HG03520 (cell line): Measurements from ENCODE around the gene GTPBP1.

Experiments used
- ATAC-seq: cut with Tn5 transposase; IDR thresholded peaks from one replicate; pipeline ENCODE4 v1.9.1; 2021; ENCODE audit warnings: mild to moderate bottlenecking, moderate library complexity; ENCODE audit not compliant: unreplicated experiment

The GTPBP1 gene

GRCh38 chr22:38700789-38701628 is 4.7 kb upstream of the GTPBP1 start, which contains the start of gene JOSD1:
Gene JOSD1, minus strand, starts transcription at chr22:38700943. Its CDS starts 956 bp downstream, at chr22:38699987.
- peak; percentile 35 for ATAC-seq

- no peak for ATAC-seq
Measured at GRCh38 chr22:38704654-38705234, 1.0 kb upstream of the GTPBP1 start.

DNA sequence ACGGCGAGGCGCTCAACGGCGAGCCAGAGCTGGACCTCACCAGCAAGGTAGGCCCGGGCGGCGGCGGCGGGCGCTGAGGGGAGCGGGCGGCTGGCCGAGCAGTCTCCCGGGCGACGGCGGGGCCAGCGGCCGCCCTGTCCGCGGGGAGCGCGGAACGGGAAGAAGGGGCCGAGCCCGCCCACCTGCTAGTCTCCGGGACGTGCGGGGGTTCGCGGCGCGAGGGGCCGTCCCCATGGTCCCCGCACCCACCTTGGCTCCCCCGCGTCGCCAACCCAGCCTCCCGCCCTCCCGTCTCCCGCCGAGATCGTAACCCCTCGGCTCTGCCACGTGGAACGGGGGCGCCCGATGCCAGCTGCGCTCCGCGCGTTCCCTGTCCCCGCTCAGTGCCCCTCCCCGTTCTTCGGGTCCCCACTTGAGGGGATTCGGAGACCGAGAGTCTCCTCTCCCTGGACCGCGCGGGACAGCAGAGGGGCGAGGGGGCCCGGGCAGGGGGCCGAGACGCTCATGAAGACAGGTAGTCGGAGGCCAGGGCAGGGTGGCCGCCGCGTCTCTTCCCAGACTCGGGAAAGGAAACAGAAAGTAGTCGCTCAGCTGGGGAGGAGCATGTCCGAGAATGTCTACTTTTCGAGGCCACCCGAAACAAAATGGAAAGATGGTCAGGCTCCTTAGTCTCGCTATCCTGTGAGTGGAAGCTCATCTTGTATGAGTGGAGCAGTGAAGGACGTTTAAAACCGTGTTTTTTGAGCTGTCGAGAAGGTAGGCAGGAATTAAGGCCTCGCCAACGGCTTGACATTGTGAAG is 557 bp downstream of the GTPBP1 start:
- peak; percentile 3 for ATAC-seq

- ATAC-seq = no peak
Measured at GRCh38 chr22:38706901-38707195, 1.1 kb downstream of the GTPBP1 start.

DNA sequence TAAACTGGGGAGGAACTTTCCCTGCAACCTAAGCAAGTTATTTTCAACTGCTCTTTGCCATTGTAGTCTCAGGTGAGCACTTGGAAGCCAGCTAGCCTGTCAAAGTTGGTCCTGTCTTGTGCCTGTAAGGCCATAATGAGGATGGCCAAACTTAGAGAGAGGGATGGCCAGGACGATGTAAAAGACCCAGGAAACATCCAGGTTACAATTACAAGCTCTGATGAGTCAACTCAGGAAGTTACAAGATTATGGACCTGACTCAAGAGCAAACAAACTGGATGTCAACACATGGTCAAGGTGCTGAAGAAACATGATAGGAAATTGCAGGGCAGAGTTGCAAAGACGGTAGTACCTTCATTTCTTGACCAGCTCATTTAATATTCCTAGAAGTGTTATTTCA is 1.6 kb downstream of the GTPBP1 start:
- ATAC-seq = no peak

- ATAC-seq = no peak
Measured at GRCh38 chr22:38707984-38708383, 2.2 kb downstream of the GTPBP1 start.

- no peak for ATAC-seq
Measured at GRCh38 chr22:38709306-38709705, 3.6 kb downstream of the GTPBP1 start.

DNA sequence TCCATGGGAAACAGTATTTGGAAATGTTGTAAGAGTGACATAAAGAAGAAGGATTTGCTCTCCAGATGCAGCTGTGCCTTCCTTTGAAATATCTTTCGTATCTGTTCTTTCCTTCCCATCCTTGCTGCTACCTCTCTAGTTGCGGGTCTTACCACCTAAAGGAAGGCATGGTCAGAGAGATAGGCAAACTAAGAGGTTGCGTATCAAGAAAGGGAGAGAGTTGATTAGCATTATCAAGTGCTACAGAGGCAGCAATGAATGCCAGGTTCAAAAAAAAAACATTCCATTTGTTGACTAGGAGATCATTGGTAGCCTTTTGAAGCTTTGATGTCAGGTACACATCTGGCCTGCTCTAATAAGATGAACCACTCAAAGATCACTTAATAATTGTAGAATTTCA is 4.6 kb downstream of the GTPBP1 start:
- no peak for ATAC-seq

- no peak for ATAC-seq
Measured at GRCh38 chr22:38710866-38711265, 5.1 kb downstream of the GTPBP1 start.

GRCh38 chr22:38712486-38713207 is 6.9 kb downstream of the GTPBP1 start:
- no peak for ATAC-seq

- no peak for ATAC-seq
Measured at GRCh38 chr22:38713921-38714320, 8.2 kb downstream of the GTPBP1 start.

DNA sequence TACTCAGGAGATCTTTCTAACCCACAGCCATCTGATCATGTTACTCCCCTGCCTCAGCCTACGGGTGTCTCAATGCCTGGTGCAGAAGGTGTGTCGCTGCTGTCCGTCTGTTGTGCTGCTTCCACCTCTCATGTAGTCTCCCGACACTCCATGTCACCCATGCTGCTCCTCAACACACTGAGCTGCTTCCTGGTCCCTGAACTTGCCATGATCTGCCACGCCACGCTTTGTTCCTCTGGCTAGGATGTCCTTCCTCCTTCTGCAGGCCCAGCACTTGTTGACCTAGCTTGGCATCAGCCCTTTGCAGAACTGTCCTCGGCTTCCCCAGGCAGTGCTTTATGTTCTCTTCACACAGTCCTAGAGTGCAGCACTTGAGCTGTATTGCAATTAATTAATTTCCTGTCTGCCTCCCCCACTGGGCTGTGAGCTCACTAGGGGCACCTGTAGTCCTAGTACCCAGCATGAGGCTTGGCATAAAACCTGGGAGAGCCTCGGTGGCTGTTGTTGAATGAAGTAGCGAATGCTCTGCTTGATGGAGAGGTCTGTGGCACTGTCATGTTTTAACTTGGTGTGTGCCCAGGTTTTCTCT is 9.5 kb downstream of the GTPBP1 start:
- no peak for ATAC-seq

DNA sequence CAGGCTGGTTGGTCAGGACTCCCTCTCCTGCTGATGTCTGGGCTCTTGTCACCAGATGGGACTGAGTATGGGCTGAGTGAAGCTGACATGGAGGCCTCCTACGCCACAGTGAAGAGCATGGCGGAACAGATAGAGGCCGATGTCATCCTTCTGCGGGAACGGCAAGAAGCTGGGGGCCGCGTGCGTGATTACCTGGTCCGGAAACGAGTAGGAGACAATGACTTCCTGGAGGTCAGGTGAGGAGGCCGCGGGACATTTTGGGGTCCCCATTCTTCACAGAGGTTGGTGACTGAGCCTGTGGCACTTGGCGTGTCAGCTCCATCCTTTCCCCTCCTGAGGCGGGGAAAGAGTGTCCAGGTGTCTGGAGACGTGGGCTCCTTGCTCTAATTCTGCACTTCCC is 10.1 kb downstream of the GTPBP1 start:
- ATAC-seq = no peak

GRCh38 chr22:38716271-38716670 is 10.5 kb downstream of the GTPBP1 start:
- ATAC-seq = no peak

GRCh38 chr22:38716826-38717225 is 11.1 kb downstream of the GTPBP1 start:
- ATAC-seq = no peak

- ATAC-seq = no peak
Measured at GRCh38 chr22:38717244-38717643, 11.5 kb downstream of the GTPBP1 start.

DNA sequence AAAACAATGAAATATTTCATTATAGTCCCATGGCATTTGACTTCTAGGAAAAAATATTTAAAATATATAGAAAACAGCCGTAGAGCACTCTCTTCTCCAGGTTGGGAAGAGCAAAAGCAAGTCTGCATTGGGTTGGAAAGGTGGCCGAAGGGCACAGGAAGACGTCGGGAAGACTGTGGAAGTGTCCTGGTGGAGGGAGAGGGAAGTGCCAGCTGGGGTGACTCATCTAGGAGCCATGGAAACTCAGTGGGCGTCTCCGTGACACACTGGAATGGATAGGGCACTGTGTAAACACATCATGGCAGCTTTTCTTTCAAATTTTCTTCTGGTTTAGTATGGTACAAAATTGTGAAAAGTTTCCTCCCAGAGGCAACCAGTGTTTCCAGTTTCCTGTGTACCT is 12.7 kb downstream of the GTPBP1 start:
- ATAC-seq = no peak

DNA sequence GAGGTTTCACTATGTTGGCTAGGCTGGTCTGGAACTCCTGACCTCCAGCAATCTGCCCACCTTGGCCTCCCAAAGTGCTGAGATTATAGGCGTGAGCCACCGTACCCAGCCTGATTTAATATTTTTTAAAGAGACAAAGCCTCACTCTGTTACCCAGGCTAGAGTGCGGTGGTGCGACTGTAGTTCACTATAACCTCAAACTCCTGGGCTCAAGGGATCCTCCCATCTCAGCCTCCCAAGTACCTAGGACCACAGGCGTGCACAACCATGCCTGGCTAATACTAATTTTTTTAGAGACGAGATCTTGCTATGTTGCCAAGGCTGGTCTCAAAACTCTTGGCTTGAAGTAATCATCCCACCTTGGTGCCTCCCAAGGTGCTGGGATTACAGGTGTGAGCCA is 13.5 kb downstream of the GTPBP1 start:
- ATAC-seq = no peak

DNA sequence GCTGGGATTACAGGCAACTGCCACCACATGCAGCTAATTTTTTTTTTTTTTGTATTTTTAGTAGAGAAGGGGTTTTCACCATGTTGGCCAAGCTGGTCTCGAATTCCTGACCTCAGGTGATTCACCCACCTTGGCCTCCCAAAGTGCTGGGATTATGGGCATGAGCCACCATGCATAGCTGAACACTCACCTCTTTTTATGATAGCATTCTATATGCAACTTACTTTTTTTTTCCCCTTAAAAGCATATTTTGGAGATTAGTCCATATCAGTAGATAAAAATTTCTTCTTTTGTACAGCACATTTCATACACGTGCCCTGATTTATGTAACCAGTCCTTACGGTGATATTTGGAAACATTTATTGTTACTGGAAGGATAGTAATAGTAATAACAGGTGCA is 14.6 kb downstream of the GTPBP1 start:
- ATAC-seq = no peak

DNA sequence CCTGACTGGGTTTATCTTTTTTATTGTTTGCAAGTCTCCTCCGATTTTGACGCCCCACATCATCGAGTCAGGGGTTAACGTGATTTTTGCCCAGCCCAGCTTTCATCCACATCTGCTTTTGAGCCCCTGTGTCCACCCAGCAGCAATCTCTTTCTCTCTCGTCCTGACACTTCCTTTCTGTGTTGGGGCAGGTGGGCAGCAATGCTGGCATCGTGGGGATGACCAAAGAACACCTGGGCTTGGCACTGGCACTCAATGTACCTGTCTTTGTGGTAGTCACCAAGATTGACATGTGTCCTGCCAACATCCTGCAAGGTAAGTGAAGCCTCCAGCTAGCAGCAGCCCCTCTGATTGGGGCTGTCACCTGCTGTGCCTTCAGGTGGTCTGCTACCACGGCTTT is 15.8 kb downstream of the GTPBP1 start:
- ATAC-seq = no peak

DNA sequence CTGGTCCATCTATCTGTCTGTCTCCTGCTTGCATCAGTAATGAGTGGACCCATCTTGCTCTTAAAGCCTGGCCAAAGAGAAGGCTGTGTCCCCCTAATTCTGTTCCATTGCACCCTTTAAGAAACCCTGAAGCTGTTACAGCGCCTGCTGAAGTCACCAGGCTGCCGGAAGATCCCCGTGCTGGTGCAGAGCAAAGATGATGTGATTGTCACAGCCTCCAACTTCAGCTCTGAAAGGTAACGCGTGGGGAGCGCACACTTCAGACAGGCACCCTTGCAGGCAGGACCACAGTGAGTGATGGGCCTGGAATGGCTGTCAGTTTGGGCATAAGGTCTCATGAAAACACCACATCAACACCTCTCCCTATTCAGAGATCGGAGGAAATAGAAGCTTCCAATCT is 18.4 kb downstream of the GTPBP1 start:
- ATAC-seq = no peak
